ENCODE data around the gene SETD1B.
A peak's percentile ranks its signal among the peaks of the same experiment; 100 is the strongest.
"Not testable (repeated sequence)": the region's sequence is repeated elsewhere in the genome, so short reads cannot be mapped to it uniquely, and the experiment has no call there.

Gene SETD1B

DNA sequence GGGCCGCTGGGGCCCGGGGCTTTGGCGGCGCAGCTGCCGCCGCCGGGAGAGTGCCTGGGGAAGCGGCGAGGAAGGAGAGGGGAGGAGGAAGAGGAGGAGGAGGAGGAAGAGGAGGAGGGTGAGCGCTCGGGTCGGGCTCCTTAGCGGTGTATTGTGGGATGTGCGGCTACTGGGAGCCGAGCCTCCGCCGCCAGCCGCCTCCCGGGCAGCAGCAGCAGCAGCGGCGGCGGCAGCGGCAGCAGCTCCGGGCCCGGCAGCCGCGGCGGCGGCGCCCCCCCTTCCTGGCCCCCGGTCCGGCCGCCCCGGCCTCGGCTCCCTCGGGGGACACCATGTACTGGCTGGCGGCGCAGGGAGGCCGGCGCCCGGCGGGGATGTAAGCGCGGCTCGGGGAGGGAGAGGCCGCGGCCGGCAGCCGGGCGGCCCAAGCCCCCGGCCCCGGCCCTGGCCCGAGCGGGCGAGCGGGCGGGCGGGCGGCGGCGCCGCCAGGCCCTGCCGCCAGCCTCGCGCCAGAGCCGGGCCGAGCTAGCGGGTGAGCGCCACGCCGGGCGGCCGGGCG lies at the start of gene SETD1B:
SETD1B (plus strand) TSS at position 149 of the 556 bp plus-strand sequence. CDS start 729 bp downstream, outside the sequence.
- no peak for FAIRE-seq
- no peak for DNase-seq (ENCODE audit: extremely low spot score, insufficient read length, low read depth)

DNA sequence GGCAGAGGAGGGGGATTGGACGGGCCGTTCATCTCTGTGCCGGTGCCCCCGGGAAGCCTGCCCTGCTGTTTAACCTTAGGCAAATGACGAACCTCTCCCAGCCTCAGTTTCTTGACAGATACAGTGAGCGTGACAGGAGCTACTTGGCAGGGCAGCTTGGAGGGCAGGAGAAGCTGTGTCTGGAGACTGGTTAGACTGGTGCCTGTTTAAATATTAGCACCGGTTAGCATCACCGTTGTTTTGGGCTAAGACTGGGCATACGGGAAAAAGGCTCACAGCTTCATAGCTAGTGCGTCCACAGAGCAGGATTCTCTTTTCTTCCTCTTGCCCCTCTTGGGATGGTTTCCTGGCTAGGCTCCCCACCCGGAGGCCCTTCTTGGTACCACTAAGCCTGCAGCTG lies 49.0 kb upstream of the SETD1B start:
- FAIRE-seq, result no peak
- DNase-seq (ENCODE audit: extremely low spot score, insufficient read length, low read depth), result no peak

DNA sequence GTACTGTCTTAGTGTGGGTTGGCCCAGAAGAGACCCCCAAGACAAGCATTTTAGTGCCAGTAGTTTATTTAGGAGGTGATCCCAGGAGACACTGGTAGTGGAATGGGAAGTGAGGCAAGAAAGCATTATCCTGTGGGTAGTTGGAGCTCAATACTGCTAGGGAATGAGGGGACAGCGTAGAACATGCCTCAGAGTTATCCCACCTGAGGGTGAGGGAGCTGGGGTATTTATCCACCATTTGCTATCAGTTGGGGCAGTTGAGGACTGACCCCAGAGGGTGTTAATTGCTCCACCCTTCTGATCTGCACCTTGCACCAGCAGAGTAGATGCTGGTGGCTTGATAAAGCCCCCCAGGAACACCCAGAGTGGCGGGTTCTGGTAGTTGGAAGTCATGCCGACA lies 48.2 kb upstream of the SETD1B start:
- FAIRE-seq (no peak), DNase-seq (ENCODE audit: extremely low spot score, insufficient read length, low read depth) (no peak)

DNA sequence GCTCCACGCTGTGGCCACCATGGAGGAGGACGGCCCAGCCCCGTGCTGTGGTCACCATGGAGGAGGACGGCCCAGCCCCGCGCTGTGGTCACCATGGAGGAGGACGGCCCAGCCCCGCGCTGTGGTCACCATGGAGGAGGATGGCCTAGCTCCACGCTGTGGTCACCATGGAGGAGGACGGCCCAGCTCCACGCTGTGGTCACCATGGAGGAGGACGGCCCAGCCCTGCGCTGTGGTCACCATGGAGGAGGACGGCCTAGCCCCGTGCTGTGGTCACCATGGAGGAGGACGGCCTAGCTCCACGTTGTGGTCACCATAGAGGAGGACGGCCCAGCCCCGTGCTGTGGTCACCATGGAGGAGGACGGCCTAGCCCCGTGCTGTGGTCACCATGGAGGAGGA lies 45.3 kb upstream of the SETD1B start:
- not testable (repeated sequence) for FAIRE-seq

DNA sequence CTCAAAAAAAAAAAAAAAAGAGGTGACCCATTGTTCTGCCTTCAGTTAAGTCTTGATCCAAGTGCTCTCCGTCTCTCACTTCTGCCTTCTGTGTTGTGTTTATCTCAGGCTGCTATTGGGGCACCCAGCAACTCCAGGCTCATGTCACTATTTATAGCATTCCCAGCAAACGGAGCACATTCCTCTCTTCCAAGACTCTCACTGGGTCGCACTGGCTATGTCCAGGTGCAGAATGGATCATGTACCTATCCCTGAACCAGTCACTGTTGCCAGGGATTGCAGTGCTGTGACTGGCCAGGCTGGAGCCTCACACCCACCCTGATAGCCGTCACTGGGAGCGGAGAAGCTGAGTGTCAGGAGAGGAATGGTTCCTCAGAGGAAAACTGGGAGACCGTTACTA lies 41.5 kb upstream of the SETD1B start:
- DNase-seq (ENCODE audit: extremely low spot score, insufficient read length, low read depth) (no peak), FAIRE-seq (no peak)

More for the DNA sequence above, 45.3 kb upstream of the SETD1B start:
- DNase-seq (ENCODE audit: extremely low spot score, insufficient read length, low read depth), result not testable (repeated sequence)

DNA sequence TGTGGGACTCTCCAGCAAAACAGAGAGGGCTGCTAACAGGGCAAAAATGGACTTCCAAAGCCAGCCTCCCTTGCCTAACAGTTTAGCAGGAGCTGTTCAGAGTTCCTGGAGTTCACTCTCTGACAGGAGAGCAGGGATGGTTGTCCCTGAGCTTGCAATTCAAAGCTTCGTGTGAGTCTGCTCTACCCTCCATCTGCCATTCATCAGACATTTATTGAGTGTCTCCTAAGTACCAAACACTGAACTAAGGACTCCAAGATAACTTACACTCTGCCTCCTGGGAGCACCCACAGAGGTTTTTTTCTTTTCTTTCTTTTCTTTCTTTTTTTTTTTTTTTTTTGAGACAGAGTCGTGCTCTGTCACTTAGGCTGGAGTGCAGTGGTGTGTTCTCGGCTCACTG lies 39.0 kb upstream of the SETD1B start:
- FAIRE-seq, result no peak
- no peak for DNase-seq (ENCODE audit: extremely low spot score, insufficient read length, low read depth)

DNA sequence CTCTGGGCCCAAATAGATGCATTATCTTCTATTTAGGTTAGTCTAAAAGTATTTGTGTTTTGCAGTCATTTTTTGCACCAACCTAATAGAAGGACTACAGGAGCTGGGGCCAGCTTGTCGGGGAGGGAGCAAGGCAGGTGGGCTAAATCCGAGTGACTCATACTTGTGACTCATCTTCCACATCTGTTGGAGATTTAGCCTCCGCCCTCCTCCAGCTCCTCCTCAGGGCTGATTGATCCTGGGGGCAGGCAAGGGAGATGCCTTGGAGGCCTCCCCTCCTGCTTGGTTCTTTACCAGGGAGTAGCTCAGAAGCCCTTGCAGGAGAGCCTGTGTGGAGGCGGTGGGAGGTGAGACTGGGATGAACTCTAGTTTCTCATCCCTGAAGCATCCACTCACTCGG lies 38.2 kb upstream of the SETD1B start:
- FAIRE-seq, result no peak

DNA sequence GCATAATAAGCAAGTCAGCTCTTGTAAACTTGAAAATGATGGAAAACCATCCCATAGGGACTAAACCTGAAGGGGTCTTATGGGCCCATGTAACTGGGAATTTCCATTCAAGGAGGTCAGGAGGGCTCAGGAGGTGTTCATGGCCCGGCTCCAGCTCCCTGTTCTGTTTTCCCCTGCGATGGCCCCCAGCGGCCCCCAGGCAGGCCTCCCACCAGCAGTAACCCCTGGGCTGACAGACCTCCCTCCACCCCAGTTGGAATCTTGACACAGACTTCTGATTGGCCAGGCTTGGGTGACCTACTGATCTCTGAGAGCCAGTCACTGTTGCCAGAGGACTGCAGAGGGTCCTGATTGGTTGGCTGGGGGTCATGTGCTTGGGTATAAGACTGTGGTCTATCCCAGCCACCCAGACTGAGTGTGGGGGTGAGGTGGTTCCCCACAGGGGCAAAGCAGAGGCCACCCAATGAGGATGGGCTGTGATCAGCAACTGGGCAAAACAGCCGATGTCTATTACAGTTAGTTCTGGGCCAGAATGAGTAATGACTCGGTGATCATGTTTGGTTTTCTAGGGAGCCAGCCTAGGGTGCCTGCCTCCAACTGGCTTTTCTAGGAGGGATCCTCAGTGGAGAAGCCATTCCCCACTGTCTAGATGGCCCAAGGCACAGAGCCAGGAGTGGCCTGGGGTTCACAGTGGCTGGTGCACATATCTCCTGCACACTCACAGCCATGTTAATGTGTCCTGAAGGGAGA lies 37.3 kb upstream of the SETD1B start:
- no peak for FAIRE-seq
- DNase-seq (ENCODE audit: extremely low spot score, insufficient read length, low read depth), result no peak

More for the DNA sequence above, 38.2 kb upstream of the SETD1B start:
- no peak for DNase-seq (ENCODE audit: extremely low spot score, insufficient read length, low read depth)

DNA sequence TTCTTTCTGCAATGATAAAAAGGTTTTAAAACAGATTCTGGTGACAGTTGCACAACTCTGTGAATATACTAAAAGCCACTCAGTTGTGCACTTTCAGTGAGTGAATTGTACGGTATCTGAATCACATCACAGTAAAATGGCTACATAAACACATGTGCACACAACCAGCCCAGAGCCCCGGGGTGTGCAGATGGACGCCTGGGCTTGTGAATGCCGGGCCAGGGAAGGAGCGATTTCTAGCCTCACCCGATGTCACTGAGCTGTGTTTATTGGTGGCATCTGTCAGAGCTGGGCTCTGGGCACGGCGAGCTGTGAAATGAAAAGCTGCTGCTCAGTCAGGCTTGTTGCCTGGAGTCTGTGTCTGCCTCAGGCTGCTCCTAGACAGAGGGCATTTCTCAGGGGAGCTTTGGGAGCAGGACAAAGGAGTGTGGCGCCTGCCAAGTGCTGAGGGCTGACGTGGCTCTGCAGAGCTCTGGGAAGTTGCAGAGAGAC lies 36.2 kb upstream of the SETD1B start:
- FAIRE-seq, result no peak
- DNase-seq (ENCODE audit: extremely low spot score, insufficient read length, low read depth), result no peak

DNA sequence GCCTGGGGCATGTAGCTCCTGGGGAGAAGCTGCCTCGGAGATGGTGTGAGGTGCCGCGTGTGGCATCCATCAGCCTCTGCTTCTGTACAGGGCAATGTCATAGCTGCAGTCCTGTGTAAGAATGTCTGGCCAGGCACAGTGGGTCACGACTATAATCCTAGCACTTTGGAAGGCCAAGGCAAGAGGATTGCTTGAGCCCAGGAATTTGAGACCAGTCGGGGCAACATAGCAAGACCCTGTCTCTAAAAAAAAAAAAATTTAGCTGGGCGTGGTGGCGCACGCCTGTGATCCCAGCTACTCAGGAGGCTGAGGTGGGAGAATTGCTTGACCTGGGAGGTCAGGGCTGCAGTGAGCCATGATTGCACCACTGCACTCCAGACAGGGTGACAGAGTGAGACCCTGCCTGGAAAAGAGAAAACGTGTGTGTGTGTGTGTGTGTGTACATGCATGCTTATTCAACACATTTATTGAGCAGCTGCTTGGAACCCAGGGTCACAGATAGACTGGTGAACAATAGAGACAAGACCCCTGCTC lies 34.4 kb upstream of the SETD1B start:
- FAIRE-seq, result no peak

DNA sequence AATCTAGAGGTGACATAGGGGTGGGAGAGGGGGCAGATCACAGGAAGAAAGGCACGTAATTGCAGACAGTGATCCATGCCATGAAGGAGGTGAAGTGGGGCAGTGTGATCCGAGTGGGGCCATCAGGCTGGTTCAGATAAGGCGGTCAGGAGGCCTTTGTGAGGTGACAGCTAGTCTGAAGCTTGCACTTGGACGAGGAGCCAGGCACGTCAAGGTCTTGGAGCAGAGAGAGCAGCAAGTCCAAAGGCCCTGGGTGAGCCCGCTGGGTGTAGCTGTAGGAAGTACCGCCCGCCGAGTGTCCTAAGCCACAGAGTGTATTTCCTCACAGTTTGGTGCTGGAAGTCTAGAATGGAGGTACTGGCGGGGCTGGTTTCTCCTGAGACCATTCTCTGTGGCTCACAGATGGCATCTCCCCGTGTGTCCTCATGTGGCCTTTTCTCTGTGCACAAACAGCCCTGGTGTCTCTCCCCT lies 33.9 kb upstream of the SETD1B start:
- no peak for DNase-seq (ENCODE audit: extremely low spot score, insufficient read length, low read depth)
- FAIRE-seq, result no peak

More for the DNA sequence above, 34.4 kb upstream of the SETD1B start:
- DNase-seq (ENCODE audit: extremely low spot score, insufficient read length, low read depth), result no peak

DNA sequence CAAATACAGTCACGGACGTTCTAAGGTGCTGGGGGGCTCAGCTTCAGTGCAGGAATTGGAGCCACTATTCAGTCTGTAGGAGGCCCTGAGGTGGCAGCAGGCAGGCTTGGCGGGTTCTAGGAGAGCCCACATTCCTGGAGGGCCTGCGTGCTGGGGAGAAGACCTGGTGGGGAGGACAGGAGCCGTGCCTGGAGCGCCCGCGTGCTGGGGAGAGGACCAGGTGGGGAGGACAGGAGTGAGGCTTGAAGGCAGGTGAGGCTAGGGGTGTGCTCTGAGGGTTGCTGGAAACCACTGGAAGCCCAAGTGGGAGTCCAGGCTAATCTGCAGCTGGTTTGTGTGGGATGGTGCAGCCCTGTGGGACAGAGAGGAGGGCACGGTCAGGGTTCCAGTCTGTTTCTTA lies 33.4 kb upstream of the SETD1B start:
- FAIRE-seq (no peak), DNase-seq (ENCODE audit: extremely low spot score, insufficient read length, low read depth) (no peak)

DNA sequence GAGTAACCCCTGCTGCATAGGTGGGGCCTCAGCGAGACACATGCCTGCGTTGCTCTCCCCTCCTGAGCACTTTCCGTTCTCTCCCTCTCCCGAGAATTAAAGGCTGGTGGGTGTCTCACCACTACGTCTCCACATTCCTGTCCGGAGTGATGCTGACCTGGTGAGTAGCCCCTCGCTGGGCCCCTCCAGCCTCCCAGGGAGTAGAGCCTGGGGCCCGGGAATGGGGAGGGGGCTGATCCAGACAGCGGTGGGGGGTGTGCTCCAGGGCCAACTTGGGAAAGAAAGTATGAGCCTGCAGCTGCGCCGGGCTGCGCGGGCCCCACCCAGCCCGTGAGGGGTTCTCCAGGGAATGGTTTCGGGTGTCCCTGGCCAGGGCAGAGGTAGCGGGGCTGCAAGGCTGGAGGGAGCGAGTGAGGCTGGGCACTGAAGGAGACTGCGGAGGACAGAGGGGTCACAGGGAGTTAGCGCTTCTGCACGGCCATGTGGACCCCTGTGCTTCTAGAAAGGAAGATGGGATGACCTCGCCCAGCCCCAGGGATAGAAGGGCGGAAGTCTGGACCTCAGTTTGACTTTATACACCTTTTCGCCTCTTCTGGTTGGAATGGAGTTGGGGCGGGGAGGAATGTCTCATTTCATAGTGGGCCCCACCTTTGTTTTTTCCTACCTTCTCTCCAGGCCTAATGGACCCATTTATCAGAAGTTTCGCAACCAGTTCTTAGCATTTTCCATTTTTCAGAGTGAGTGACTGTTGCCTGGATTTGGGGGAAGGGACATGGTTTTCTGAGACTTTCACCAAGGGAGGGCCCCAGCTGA lies 32.8 kb upstream of the SETD1B start:
- no peak for FAIRE-seq

DNA sequence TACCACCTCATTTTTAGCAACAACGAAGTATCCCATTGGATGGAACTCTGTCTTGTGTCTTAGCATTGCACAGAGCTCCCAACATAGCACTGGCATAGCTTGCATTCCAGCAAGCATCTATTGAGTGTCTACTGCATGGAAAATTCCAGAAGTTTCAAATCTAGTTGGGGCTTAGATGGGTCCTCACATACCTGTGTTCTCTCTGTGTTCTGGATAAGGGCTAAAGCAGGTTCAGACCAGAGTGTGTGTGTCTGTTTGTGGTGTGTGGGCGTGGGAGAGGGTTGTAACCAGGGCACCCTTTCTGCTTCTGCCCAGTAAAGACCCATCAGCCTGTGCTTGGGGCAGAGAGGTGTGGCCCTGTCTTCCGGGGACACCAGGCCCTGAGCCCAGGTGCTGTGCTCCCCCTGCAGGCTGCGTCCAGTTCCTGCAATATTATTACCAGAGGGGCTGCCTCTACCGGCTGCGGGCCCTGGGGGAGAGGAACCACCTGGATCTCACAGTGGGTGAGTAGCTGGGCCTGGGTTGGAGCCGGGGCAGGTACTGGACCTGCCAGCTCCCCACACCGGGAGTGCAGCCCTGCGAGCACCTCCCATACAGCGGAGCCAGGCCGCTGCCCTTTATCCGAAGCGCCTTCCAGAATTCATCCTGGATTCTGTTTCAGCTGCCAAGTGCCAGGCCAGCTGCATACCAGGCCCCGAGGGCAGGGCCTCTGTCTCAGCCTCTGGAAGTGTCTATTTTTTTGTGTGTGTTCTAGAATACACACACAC lies 30.6 kb upstream of the SETD1B start:
- DNase-seq (ENCODE audit: extremely low spot score, insufficient read length, low read depth) (peak; percentile 90), FAIRE-seq (peak; percentile 94)

More for the DNA sequence above, 32.8 kb upstream of the SETD1B start:
- no peak for DNase-seq (ENCODE audit: extremely low spot score, insufficient read length, low read depth)

DNA sequence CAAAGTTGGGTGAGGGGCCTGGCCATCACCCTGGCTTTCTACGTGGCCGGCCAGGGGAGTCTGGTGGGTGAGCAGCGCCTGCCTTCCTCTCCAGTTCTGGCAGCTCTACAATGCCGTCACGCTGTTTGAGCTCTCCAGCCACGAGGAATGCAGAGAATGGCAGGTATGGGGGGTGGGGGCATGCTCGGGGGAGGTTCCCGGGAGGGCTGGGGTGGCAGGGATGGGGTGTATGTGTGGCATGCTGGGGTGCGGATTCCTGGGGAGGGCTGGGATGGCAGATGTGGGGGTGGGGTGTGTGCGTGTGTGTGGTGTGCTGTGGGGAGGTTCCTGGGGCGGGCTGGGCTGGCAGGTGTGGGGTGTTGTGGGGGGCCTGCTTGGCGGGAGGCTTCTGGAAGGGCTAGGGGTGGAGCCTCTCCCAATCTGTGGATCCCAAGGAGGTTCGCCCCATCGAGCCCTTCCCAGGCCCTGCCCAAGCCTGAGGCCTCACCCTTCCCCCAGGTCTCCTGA lies 28.8 kb upstream of the SETD1B start:
- DNase-seq (ENCODE audit: extremely low spot score, insufficient read length, low read depth) (no peak), FAIRE-seq (no peak)

DNA sequence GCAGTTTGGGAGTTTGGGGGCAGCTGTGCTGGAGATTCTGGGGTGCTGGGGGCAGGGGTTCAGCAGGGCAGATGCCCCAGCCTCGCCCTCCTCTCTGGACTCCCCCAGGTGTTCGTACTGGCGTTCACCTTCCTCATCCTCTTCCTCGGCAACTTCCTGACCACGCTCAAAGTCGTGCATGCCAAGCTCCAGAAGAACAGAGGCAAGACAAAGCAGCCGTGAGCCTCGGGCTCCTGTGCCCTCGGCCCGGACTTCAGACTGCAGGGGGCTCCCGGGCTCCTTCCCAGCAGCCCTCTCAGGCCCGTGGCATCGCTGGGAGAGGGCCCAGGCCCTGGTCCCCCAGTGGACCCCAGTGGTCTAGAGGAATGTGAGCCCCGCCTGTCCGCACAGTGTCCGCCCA lies 28.3 kb upstream of the SETD1B start:
- DNase-seq (ENCODE audit: extremely low spot score, insufficient read length, low read depth), result no peak
- FAIRE-seq, result no peak

DNA sequence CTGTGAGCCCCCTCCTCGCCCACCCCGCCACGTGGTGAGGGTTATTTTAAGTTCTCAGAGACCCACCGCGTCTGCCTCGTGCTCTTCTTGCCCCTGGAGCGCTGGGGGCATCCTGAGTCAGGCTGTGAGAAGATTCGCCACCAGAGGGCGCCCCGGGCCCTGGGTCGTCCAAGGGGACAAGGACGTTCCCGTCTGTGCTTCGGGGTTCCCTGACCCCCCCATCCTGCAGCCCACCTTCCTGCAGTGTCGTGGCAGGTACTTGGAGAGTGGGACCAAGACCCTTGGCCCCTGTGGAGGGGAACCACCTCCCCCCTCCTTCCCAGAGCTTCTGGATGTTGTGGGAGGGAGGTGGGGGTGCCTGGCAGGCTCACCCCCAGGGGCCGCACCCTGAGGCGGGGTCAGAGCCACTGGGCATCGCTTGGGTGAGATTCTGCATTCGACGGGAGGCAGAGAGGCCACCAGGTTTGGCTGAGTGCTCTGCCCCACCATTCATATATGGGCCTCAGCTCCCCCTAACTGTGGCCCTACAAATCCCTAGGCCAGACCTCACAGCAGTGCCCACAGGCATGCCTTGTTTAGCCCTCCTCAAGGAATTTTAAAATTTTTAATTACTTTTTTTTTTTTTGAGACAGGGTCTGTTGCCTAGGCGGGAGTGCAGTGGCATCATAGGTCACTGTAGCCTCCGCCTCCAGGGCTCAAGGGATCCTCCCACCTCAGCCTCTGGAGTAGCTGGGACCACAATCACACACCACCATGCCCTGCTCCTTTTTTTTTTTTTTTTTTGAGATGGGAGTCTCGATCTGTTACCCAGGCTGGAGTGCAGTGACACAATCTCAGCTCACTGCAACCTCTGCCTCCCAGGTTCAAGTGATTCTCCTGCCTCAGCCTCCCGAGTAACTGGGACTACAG lies 27.4 kb upstream of the SETD1B start:
- no peak for DNase-seq (ENCODE audit: extremely low spot score, insufficient read length, low read depth)
- FAIRE-seq, result peak; percentile 78

DNA sequence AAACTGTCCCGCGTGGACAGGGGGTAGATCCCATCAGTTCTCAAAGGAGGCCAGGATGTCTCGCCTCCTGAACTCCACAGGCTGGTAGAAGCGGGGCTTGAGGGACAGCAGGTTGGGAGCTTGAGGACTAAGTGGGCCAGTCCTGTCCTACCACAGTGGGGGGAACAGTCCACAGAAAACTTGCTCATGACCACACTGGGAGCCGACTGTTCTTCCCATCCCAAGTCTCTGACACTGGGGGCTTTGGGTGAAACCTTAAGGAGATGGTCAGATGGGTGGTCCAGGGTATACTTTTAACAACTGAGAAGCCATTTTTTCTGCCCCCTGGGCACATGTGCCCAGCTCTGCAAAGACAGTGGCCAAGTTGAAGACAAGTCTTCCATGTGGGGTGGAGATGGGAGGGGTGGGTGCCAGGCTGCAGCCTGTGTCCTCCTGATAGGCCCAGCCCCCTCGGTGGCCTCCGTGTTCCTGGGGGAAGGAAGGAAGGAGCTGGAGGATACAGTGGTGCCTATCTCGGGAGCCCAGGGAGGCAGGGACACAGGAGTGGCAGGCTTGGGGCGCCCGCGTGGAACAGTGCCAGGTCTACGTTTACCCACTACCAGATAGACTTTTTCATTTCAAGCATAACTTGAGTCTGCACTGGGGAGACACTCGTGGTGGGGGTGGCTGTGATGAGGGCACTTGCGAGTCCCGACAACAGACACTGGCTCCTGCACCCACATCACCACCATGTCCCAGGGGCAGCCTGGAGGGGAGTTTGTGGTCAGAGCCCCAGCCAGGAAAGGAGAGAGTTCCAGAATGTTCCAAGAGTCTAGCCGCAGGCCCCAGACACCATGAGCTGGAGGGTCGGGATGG lies 25.0 kb upstream of the SETD1B start:
- FAIRE-seq (no peak), DNase-seq (ENCODE audit: extremely low spot score, insufficient read length, low read depth) (no peak)

Measured in GM18507 (cell line).